Natural killer cell (primary cell): Measurements from ENCODE around the gene ZNF521. TPM values are rescaled to one million over a fixed set of nuclear protein-coding genes. Genes with fewer than 3 reads are reported as not detected.

Source experiments
- ATAC-seq, 3 donors: fragments of 150-1000 bp in 2 of 3; fragments of 200-7000 bp in 1 of 3; cut with Tn5 transposase; 1 replicate in 1 of 3; 2 replicates in 2 of 3; pipeline ENCODE4 v1.10.0; 2021; ENCODE audit warnings: mild to moderate bottlenecking in 2 of 3, moderate library complexity in 2 of 3
- DNase-seq, 2 donors: peaks; one replicate each; pipeline versions ENCODE4 v3.0.0 to v3.0.0-alpha.2; 2013 to 2021; ENCODE audit warnings: mixed read lengths in 1 of 2
- H3K27ac ChIP-seq: one replicate; pipeline ENCODE4 v1.5.1; 2013; ENCODE audit warnings: mild to moderate bottlenecking, low read length
- H3K27me3 ChIP-seq: one replicate; pipeline ENCODE4 v1.6.1; 2013; ENCODE audit warnings: low read length; ENCODE audit not compliant: control insufficient read depth, insufficient read depth
- H3K36me3 ChIP-seq: one replicate; pipeline ENCODE4 v1.6.1; 2013; ENCODE audit warnings: low read length; ENCODE audit not compliant: control insufficient read depth, insufficient read depth
- H3K4me1 ChIP-seq: one replicate; pipeline ENCODE4 v1.6.1; 2013; ENCODE audit warnings: low read length; ENCODE audit not compliant: control insufficient read depth, insufficient read depth
- H3K4me3 ChIP-seq: one replicate; pipeline ENCODE4 v1.5.1; 2013; ENCODE audit warnings: low read length
- H3K9me3 ChIP-seq: one replicate; pipeline ENCODE4 v1.6.1; 2013; ENCODE audit warnings: low read length; ENCODE audit not compliant: control insufficient read depth, insufficient read depth
- H3K27ac Mint-ChIP-seq, 2 donors: one replicate each; pipeline ENCODE4 v1.8.0; 2022; ENCODE audit warnings: mild to moderate bottlenecking in 2 of 2, mixed read lengths in 2 of 2, moderate library complexity in 1 of 2
- H3K27me3 Mint-ChIP-seq, 2 donors: one replicate each; pipeline ENCODE4 v1.8.0; 2022; ENCODE audit warnings: low read depth in 2 of 2, mixed read lengths in 2 of 2
- H3K36me3 Mint-ChIP-seq: one replicate; pipeline ENCODE4 v1.8.0; 2022; ENCODE audit warnings: mixed read lengths
- H3K4me1 Mint-ChIP-seq, 2 donors: one replicate each; pipeline ENCODE4 v1.8.0; 2022; ENCODE audit warnings: mixed read lengths in 2 of 2
- H3K4me3 Mint-ChIP-seq: one replicate; pipeline ENCODE4 v1.8.0; 2022; ENCODE audit warnings: mild to moderate bottlenecking, moderate library complexity, mixed read lengths
- H3K9me3 Mint-ChIP-seq, 2 donors: one replicate each; pipeline ENCODE4 v1.8.0; 2022; ENCODE audit warnings: mixed read lengths in 2 of 2
- WGBS: methylation state at CpG from one replicate; pipeline ENCODE4 v1.1.7; 2013; ENCODE audit warnings: missing lambda C conversion rate; ENCODE audit not compliant: insufficient coverage; 5-methylcytosine and 5-hydroxymethylcytosine counted together
- intact Hi-C: fragments of 100-400 bp; cut with micrococcal nuclease; formaldehyde crosslinking; loops from one replicate; pipeline ENCODE4 v1.14.2; 2022
- total RNA-seq, 4 donors: library from RNA; stranded (reverse); fragments of 120-200 nt in 1 of 4; gene quantifications; one replicate each; pipeline versions ENCODE4 v1.2.3 to v1.2.4, GENCODE V29; 2013 to 2022
- TF ChIP-seq, protein P1 (sequence below): fragments of 200-600 bp; IDR thresholded peaks from one replicate; pipeline ENCODE4 v1.8.0; 2022; ENCODE audit warnings: antibody characterized with exemption

ZNF521 gene
- total RNA-seq, 3 donors from 2014 or later (not counting 1 experiment from before 2014, with no cell fraction given) = 0.19 to 3.5 (median 0.54) TPM

DNA sequence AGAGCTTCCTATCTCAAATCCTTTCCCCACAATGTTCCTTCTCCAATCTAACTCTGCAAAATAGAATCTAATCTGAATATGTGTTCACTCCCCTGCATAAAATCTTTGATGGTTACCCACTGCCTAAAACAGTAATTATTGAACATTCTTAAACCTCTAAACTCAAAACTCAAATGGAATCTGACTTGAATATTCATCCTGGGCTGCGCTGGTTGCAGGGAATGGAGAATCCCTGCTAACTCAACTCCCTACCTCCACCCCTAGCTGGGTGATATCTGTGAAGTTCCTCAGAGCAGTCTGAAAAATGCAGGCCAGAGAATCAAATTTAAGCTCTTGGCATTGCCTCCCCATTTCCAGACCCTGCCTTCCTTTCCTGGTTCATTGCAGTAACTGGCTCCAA is 44.8 kb downstream of the ZNF521 start:
- H3K4me1 Mint-ChIP-seq = no peaks in the 10 kb centered on the region

DNA sequence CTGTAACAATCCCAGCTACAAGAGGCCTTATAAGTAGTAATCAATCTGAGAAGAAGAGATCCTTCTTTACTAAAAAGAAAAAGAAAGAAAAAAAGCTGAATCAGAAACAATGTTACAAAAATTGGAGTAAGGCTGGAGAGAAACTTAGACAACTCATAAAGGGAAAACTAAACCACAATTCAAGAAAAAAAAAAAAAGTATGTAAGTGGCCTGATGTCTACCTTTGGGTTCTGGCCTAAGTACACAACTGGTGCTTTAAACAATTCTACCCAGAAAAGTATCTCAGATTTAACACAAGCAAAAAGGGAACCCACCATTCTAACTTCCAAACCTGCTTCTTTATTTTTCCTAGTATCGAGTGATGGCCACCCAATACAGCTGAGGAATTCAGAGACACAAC is 45.3 kb downstream of the ZNF521 start:
- ATAC-seq (no peak), DNase-seq (no peak)
- no peaks in the 10 kb centered on the region for H3K36me3 ChIP-seq
- Mint-ChIP-seq H3K36me3 (no peaks in the 10 kb centered on the region), H3K27ac (no peak overlapping the region), H3K27me3 (peaks cover 3 to 8% of the 10 kb centered on the region in 2 donors), H3K4me3 (no peak overlapping the region), H3K4me1 (no peaks in the 10 kb centered on the region), H3K9me3 (no peaks in the 10 kb centered on the region)
- H3K4me3 ChIP-seq = no peak overlapping the region
- 100% methylated on average over 1 of the region's 1 CpG for whole genome bisulfite sequencing
- TF ChIP-seq, protein P1, sequence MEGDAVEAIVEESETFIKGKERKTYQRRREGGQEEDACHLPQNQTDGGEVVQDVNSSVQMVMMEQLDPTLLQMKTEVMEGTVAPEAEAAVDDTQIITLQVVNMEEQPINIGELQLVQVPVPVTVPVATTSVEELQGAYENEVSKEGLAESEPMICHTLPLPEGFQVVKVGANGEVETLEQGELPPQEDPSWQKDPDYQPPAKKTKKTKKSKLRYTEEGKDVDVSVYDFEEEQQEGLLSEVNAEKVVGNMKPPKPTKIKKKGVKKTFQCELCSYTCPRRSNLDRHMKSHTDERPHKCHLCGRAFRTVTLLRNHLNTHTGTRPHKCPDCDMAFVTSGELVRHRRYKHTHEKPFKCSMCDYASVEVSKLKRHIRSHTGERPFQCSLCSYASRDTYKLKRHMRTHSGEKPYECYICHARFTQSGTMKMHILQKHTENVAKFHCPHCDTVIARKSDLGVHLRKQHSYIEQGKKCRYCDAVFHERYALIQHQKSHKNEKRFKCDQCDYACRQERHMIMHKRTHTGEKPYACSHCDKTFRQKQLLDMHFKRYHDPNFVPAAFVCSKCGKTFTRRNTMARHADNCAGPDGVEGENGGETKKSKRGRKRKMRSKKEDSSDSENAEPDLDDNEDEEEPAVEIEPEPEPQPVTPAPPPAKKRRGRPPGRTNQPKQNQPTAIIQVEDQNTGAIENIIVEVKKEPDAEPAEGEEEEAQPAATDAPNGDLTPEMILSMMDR = no peak
- no peak overlapping the region for H3K27ac ChIP-seq
- no peaks in the 10 kb centered on the region for H3K4me1 ChIP-seq
- intact Hi-C loops = loop anchor here (10.0 kb wide), 1 partner anchor 52 kb away; no protein-coding TSS in a partner anchor
- H3K9me3 ChIP-seq = no peaks in the 10 kb centered on the region
- no peaks in the 10 kb centered on the region for H3K27me3 ChIP-seq

More for the DNA sequence above, 44.8 kb downstream of the ZNF521 start:
- H3K4me3 ChIP-seq = no peak overlapping the region
- peaks cover 3 to 8% of the 10 kb centered on the region in 2 donors for H3K27me3 Mint-ChIP-seq
- TF ChIP-seq, protein P1 = no peak
- no peak overlapping the region for H3K4me3 Mint-ChIP-seq
- H3K9me3 ChIP-seq = no peaks in the 10 kb centered on the region
- no peaks in the 10 kb centered on the region for H3K27me3 ChIP-seq
- H3K9me3 Mint-ChIP-seq = no peaks in the 10 kb centered on the region
- no peak overlapping the region for H3K27ac ChIP-seq
- H3K4me1 ChIP-seq = no peaks in the 10 kb centered on the region
- no peak for ATAC-seq
- H3K27ac Mint-ChIP-seq = no peak overlapping the region
- DNase-seq = no peak
- WGBS = 92% methylated on average over 1 of the region's 1 CpG
- H3K36me3 ChIP-seq = no peaks in the 10 kb centered on the region
- intact Hi-C loops = loop anchor here (10.0 kb wide), 1 partner anchor 52 kb away; no protein-coding TSS in a partner anchor
- H3K36me3 Mint-ChIP-seq = no peaks in the 10 kb centered on the region

DNA sequence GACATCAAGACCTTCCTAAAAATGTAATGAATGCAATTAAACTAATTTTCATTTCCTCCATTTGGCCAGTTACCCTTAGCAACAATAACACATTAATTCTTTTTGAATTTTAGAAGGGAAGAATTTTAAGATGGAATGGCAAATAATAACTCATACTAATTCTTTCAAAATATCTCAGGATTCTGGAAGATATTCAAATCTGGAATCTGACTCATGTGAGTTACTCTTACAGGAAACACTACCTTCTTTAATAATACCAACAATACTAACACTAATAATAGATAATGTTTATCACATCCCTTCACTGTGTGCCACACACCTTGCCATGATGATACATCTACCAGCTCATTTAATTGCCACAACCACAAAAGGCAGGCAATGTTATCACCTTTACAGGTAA is 46.4 kb downstream of the ZNF521 start:
- Histone ChIP-seq H3K27me3 (no peaks in the 10 kb centered on the region), H3K27ac (no peak overlapping the region), H3K4me1 (no peaks in the 10 kb centered on the region), H3K4me3 (no peak overlapping the region), H3K36me3 (no peaks in the 10 kb centered on the region), H3K9me3 (no peaks in the 10 kb centered on the region)
- TF ChIP-seq, protein P1 = no peak
- Mint-ChIP-seq H3K4me3 (no peak overlapping the region), H3K36me3 (no peaks in the 10 kb centered on the region), H3K9me3 (no peaks in the 10 kb centered on the region), H3K4me1 (no peaks in the 10 kb centered on the region), H3K27me3 (peaks cover 3 to 8% of the 10 kb centered on the region in 2 donors), H3K27ac (no peak overlapping the region)
- ATAC-seq = no peak
- DNase-seq = no peak
- intact Hi-C loops = loop anchor here (10.0 kb wide), 1 partner anchor 51 kb away; no protein-coding TSS in a partner anchor

DNA sequence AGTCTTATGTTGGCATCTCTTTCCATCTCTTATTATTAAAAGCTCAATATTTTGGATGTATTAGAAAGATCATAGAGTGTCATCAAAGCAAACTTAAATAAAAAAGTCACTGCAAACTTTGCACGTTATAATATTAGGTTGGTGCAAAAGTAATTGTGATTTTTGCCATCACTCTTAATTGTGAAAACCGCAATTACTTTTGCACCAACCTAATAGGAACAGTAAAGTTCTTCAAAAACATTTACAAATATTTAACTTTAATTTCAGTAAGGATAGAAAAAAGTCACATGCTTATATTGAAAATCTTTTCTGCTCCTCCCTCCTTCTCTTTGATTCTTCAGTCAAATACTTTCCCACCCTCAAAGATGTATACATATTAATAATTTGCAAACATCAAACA is 51.5 kb downstream of the ZNF521 start:
- H3K27me3 ChIP-seq = no peaks in the 10 kb centered on the region
- Mint-ChIP-seq H3K27me3 (peaks cover 0 to 28% of the 10 kb centered on the region in 2 donors), H3K4me1 (peaks cover 15 to 18% of the 10 kb centered on the region in 2 donors), H3K4me3 (no peak overlapping the region), H3K9me3 (no peaks in the 10 kb centered on the region), H3K27ac (no peak overlapping the region), H3K36me3 (no peaks in the 10 kb centered on the region)
- DNase-seq (no peak), ATAC-seq (no peak)
- H3K27ac ChIP-seq = no peak overlapping the region
- no peaks in the 10 kb centered on the region for H3K9me3 ChIP-seq
- no peak overlapping the region for H3K4me3 ChIP-seq
- peaks cover 4% of the 10 kb centered on the region for H3K4me1 ChIP-seq
- intact Hi-C loops = loop anchor here (10.0 kb wide), 1 partner anchor 46 kb away; no protein-coding TSS in a partner anchor
- WGBS = 100% methylated on average over 1 of the region's 2 CpGs
- TF ChIP-seq, protein P1 = no peak
- no peaks in the 10 kb centered on the region for H3K36me3 ChIP-seq
